ENCODE results near the gene SEBOX.

SEBOX gene

DNA sequence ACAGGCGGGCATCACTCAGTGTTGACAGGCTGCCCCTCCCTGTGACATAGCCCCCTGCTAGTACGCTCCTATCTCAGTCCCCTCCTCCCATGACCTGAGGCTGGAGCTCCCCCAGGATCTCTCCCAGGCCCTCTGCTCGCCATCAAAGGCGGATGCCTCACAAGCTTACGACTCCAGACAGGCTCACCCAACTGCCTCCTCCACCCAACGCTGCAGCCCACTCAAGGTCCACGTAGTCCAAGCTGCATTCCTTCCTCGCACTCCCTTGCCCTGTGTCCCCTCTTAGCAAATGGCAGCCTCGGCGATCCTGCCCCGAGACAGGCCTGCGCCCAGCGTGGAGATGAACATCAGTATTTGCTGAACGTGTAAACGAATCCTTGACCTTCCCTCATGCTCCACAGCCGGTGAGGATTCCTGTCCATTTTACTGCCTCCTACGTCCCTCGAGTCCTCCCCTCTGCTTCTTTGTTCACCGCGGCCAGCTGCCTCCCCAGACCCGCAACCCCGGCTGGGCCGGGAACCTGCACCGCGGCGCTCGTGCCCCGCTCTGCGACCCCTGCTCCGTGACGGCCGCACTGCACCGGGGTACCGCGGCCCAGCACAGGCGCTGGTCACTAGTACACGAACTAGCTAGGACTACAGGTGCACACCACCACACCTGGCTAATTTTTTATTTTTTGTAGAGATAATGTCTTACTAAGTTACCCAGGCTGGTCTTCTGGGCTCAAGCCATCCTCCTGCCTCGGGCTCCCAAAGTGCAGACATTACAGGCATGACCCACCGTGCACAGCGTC, 46.8 kb downstream of the SEBOX start:
- DNase-seq = no peak

DNA sequence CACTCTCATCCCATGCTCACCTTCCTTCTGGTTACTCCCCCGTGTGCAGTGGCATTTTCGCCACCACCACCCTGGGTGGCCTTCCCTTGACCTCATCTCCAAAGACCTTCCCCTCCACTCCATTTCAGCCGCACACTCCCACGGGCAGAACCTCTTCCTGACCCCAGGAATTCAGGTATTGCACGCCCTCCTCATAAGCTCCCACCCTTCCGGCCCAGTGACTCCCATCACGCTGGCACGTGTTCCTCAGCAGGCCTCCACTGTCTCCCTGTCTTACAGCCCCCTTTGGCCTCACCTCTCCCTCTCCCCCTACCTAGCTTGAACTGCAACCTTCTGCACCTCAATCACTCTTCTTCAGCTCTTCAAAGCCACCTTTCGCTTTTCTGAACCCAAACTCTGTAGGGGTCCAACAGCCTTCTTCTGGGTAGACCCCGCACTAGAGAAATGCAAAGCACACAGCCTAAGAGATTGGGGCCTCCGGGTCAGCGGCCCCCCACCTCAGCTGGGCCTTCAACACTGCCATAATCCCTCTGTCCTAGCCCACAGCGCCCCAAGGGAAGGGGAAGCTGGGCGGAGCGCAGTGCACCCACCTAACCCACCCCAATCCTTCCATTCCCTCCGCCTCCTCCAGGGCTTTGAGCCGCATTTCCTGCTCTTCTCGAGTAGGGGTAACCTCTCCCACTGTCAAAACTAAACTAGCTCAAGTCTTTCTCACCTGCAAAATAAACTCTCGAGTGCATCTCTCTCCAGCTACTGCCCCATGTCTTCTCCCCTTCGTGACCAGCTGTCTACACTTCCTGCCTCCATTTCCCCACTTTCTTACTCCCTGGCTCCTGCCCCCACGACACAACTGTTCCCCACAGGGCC, 47.7 kb downstream of the SEBOX start:
- DNase-seq = no peak

DNA sequence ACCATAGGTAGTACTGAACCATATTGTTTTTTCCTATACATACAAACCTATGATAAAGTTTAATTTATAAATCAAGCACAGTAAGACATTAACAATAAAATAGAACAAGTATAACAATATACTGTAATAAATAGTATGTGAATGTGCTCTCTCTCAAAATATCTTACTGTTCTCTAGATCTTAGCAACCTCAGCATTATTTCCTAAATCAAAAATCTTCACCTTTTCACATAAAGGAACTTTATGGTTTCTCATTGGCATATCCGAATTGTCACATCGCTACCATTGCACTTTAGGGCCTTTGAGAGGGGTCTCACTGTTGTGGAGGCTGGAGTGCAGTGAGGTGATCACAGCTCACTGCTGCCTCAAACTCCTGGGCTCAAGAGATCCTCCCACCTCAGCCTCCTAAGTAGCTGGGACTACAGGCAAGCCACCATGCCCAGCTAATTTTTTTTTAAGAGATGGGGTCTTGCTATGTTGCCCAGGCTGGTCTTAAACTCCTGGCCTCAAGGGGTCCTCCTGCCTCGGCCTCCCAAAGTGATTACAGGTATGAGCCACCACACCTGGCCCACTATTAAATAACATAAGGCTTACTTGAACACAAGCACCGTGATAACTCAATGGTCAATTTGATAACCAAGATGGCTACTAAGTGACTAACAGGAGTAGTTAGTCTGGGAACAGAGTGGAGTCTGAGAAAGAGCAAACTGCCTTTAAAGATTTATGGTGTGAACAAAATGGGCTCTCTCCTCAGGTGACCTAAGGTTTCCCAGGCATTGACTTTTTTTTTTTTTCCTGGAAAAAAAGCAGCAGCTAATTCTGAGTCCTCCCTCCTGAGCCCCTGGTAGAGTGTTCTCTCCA, 48.9 kb downstream of the SEBOX start:
- DNase-seq = no peak

DNA sequence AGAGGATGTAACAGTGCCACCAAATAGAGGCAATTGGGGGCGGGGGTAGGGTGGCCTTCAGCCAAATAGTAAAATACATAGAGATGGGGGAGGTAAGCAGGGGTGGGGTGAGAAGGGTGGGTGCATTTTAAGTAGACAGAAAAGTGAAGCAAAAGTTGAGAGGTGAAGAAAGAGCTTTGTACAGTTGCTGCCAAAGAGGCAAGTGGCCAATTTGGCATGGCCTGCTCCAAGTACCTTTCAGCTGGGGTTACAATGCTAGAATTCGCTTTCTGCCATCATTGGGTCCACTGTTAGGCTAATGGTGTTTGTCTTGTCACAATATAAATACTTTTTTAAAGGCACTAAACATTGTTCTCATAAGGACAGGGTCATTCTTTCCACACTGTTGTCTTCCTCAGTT, 51.2 kb downstream of the SEBOX start:
- DNase-seq = no peak

All from activated CD4-positive, alpha-beta T cell treated with anti-CD3 and anti-CD28 coated beads, Interleukin-2, Interleukin-6, amounts not matched to agents 100 ng/mL and 50 ng/mL, durations not matched to agents 16 hours and 8 hours (primary cell).